ENCODE measurements around the gene ZNF70. TPM values are rescaled to one million over a fixed set of nuclear protein-coding genes. Genes with fewer than 3 reads are reported as not detected.

The ZNF70 gene
- total RNA-seq, 1 donor from 2014 or later = 12.1 TPM

DNA sequence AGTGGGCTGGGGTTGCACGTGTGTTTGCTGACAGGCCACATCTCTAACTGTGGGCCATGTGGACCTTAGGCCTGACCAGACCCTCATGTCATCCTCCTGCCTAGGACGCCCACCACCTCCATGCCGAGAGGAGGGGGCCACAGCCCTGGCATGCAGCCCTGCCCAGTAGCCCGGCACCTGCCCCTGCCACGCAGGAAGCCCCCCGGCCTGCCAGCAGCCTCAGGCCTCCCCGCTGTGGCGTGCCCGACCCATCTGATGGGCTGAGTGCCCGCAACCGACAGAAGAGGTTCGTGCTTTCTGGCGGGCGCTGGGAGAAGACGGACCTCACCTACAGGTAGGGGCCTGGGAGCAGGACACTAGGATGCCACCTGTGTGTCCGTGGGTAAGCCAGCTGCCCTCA, 28.2 kb upstream of the ZNF70 start:
- DNase-seq (ENCODE audit: low spot score) = no peak
- H3K36me3 Mint-ChIP-seq (ENCODE audit: low read depth) = peaks cover 3% of the 10 kb centered on the region
- no peak overlapping the region for H3K27ac Mint-ChIP-seq (ENCODE audit: unreplicated experiment)
- H3K4me1 Mint-ChIP-seq (ENCODE audit: low read depth) = peaks cover 63% of the 10 kb centered on the region
- no peaks in the 10 kb centered on the region for H3K27me3 Mint-ChIP-seq (ENCODE audit: low read depth)
- H3K9me3 Mint-ChIP-seq (ENCODE audit: low read depth) = no peaks in the 10 kb centered on the region
- no peak overlapping the region for H3K4me3 Mint-ChIP-seq (ENCODE audit: unreplicated experiment)
- TF ChIP-seq, protein P1, sequence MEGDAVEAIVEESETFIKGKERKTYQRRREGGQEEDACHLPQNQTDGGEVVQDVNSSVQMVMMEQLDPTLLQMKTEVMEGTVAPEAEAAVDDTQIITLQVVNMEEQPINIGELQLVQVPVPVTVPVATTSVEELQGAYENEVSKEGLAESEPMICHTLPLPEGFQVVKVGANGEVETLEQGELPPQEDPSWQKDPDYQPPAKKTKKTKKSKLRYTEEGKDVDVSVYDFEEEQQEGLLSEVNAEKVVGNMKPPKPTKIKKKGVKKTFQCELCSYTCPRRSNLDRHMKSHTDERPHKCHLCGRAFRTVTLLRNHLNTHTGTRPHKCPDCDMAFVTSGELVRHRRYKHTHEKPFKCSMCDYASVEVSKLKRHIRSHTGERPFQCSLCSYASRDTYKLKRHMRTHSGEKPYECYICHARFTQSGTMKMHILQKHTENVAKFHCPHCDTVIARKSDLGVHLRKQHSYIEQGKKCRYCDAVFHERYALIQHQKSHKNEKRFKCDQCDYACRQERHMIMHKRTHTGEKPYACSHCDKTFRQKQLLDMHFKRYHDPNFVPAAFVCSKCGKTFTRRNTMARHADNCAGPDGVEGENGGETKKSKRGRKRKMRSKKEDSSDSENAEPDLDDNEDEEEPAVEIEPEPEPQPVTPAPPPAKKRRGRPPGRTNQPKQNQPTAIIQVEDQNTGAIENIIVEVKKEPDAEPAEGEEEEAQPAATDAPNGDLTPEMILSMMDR (IDR thresholded peaks at IDR 0.05) = no peak

DNA sequence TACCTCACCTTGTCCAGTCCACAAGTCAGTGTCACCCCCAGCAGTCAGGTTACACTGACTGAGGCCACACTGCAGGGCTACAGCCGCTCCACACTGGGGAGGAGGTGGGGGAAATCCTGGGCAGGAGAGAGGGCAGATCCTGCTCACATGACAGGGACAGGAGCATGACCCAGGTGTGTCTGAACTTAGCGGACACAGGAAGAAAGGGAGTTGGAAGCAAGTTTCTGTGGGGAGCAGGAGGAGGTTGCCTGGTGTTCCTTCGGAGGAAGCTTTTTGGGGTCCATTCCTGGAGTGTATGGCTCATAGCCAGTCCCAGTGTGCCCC, 27.6 kb upstream of the ZNF70 start:
- Mint-ChIP-seq H3K4me3 (ENCODE audit: unreplicated experiment) (no peak overlapping the region), H3K27me3 (ENCODE audit: low read depth) (no peaks in the 10 kb centered on the region), H3K4me1 (ENCODE audit: low read depth) (peaks cover 63% of the 10 kb centered on the region), H3K36me3 (ENCODE audit: low read depth) (peaks cover 3% of the 10 kb centered on the region), H3K9me3 (ENCODE audit: low read depth) (no peaks in the 10 kb centered on the region), H3K27ac (ENCODE audit: unreplicated experiment) (no peak overlapping the region)
- DNase-seq (ENCODE audit: low spot score) = no peak
- TF ChIP-seq, protein P1 (IDR thresholded peaks at IDR 0.05) = no peak

DNA sequence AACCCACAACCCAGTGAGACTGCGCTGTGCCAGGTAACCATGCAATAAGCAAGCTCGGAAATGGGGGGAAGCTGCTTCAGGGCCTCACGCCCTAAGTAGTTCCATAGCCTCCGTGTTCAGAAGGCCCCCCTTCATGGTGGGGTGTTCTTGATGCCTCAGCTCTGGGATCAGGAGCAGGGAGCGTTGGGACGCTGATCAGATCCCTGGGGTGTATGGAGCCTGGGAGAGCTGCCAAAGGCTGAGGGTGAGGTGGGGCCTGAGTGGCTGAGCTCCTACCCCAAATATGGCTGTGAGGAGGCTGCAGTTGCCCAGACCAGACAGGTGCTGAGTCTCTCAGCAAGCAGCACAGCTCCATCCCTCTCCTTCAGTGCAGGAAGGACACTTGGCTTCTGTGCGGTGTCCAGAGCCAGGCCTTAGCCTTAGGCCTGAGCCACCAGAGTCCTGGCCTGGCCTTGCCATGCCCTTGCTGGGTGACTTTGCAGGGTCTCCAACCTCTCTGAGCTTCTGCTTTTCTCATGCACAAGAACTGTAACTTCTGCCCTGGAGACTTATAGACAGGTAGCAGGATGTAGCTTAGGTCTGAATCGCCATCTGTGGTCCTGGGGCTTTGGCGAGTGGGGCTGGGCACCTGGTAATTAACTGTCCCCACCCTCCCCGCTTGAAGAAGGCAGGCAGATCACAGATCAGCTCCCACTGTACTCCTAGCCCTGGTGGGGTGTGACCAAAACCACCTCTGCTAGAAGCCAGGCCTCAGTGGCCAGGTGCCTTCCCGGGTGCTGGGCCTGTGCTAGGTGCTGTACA, 27.1 kb upstream of the ZNF70 start:
- Mint-ChIP-seq H3K4me3 (ENCODE audit: unreplicated experiment) (no peak overlapping the region), H3K36me3 (ENCODE audit: low read depth) (peaks cover 3% of the 10 kb centered on the region), H3K9me3 (ENCODE audit: low read depth) (no peaks in the 10 kb centered on the region), H3K27ac (ENCODE audit: unreplicated experiment) (no peak overlapping the region), H3K4me1 (ENCODE audit: low read depth) (peaks cover 66% of the 10 kb centered on the region), H3K27me3 (ENCODE audit: low read depth) (no peaks in the 10 kb centered on the region)
- TF ChIP-seq, protein P1 (IDR thresholded peaks at IDR 0.05) = no peak
- DNase-seq (ENCODE audit: low spot score) = no peak

DNA sequence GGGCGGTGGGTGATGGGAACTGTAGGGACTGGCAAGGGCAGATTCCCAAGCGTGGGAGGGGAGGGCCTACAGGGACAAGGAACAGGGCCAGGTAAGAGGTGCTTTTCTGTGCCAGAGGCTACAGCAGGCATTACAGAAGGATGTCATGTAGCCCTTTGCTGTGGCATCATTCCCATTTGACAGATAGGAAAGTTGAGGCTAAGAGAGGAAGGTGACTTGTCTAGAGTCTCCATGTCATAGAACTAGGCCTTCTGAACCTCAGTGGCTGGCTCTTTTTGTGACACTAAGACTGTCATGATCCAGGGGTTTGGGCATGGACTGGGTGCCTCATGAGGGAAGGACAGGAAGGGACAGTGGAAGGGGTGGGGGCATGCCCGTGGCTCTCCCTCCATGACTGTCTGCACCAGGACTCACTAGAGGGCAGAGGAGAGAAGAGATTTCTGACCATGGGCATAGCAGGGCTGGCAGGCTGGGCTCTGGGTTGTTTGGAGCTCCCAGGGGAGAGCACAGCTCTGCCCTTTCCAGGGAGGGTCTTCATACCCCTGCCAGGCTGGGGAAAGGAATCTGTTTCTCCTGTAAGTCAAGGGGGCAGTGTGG, 25.0 kb upstream of the ZNF70 start:
- peak overlapping the region; percentile 37 for H3K27ac Mint-ChIP-seq (ENCODE audit: unreplicated experiment)

DNA sequence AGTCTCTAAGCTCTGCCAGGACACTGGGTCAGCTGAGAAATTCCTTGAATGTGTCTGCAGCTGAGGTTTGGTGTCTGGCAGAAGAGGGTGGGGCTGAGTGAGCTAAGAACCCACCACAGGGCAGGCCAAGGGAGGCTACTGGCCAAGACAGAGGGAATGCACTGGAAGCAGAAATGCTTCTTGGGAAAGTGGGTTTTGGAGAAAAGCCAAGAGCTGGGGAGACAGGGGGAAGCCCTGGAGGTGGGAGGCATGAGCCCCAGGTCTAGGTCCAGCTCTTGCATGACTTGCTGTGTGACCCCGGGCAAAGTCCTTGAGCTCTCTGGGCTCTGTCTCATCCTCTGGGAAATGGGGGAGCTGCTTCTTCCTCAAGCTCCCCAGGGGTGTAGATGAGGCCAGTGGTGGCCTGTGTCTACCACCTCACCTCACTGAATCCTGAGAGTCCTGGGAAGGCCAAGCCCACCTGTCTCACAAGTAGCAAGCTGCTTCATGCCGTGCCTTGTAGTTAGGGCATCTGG, 24.1 kb upstream of the ZNF70 start:
- peaks cover 59% of the 10 kb centered on the region for H3K4me1 Mint-ChIP-seq (ENCODE audit: low read depth)
- no peak for DNase-seq (ENCODE audit: low spot score)
- TF ChIP-seq, protein P1 (IDR thresholded peaks at IDR 0.05) = no peak
- H3K27ac Mint-ChIP-seq (ENCODE audit: unreplicated experiment) = peak overlapping the region; percentile 71
- no peaks in the 10 kb centered on the region for H3K9me3 Mint-ChIP-seq (ENCODE audit: low read depth)
- no peaks in the 10 kb centered on the region for H3K27me3 Mint-ChIP-seq (ENCODE audit: low read depth)
- H3K36me3 Mint-ChIP-seq (ENCODE audit: low read depth) = peaks cover 3% of the 10 kb centered on the region
- H3K4me3 Mint-ChIP-seq (ENCODE audit: unreplicated experiment) = peak overlapping the region; percentile 71

More for the DNA sequence above, 25.0 kb upstream of the ZNF70 start:
- no peak overlapping the region for H3K4me3 Mint-ChIP-seq (ENCODE audit: unreplicated experiment)
- H3K36me3 Mint-ChIP-seq (ENCODE audit: low read depth) = peaks cover 3% of the 10 kb centered on the region
- no peak for DNase-seq (ENCODE audit: low spot score)
- H3K9me3 Mint-ChIP-seq (ENCODE audit: low read depth) = no peaks in the 10 kb centered on the region
- TF ChIP-seq, protein P1 (IDR thresholded peaks at IDR 0.05) = peak; percentile 35
- peaks cover 61% of the 10 kb centered on the region for H3K4me1 Mint-ChIP-seq (ENCODE audit: low read depth)
- H3K27me3 Mint-ChIP-seq (ENCODE audit: low read depth) = no peaks in the 10 kb centered on the region
